HG03378 (cell line): ENCODE data around the gene DISC1.
"Not testable (repeated sequence)": the region's sequence is repeated elsewhere in the genome, so short reads cannot be mapped to it uniquely, and the experiment has no call there.

ENCODE experiments used
- ATAC-seq: cut with Tn5 transposase; IDR thresholded peaks from one replicate; pipeline ENCODE4 v1.9.1; 2021; ENCODE audit warnings: mild to moderate bottlenecking, moderate library complexity; ENCODE audit not compliant: unreplicated experiment

DISC1 gene

DNA sequence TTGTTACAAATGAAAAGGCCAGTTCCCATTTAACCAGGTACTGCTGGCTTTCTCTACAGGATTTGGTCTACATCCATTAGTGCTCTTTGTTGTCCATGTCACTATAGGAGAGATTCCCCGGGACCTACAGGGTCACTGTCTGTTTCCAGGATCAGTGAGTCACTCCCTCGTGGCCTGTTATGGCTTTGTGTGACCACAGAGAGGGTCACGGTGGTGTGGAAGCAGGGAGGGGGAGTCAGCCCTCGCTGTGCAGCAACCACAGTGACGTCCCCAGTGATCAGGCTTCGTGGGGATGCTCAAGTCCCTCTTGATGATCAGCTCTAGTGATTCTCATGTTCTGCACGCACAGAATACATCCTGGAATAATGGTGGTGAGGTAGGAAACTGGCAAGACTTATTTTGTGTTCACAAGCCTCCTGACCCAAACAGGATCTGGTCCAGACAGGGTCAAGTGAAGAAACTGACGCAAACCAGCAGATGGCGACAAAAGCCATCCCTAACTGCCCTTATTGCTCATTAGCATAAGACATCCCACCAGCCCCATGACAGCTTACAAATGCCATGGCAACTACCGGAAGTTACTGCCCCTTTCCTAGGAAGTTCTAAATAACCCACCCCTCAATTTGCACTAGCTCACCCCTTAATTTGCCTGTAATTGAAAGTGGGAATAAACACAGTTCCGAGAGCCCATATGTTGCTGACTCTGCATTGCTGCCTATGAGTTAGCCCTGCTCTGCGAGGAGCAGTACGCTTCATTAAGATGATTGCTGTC is 98.5 kb downstream of the DISC1 start:
- no peak for ATAC-seq

DNA sequence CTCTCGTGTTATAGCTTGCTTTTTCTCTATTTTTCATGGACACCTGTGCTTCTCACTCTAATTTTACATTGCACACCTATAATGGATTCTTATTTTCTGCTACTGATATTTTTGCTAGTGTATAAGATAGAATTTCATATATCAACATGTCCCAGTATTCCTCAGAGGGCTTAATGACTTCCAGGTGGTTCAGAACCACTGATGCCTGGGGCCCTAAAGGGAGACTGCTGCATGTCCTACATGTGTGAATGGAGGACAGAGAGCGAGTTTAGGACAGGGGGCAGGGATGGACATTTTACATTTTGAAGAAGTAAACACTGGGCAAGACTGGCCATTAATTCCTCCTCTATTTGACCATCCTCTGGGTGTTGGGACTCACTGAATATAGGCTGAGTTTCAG is 100.6 kb downstream of the DISC1 start:
- no peak for ATAC-seq

DNA sequence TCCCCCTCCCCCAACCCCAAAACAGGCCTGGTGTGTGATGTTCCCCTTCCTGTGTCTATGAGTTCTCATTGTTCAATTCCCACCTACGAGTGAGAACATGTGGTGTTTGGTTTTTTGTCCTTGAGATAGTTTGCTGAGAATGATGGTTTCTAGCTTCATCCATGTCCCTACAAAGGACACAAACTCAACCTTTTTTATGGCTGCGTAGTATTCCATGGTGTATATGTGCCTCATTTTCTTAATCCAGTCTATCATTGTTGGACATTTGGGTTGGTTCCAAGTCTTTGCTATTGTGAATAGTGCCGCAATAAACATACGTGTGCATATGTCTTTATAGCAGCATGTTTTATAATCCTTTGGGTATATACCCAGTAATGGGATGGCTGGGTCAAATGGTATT is 102.4 kb downstream of the DISC1 start:
- not testable (repeated sequence) for ATAC-seq

DNA sequence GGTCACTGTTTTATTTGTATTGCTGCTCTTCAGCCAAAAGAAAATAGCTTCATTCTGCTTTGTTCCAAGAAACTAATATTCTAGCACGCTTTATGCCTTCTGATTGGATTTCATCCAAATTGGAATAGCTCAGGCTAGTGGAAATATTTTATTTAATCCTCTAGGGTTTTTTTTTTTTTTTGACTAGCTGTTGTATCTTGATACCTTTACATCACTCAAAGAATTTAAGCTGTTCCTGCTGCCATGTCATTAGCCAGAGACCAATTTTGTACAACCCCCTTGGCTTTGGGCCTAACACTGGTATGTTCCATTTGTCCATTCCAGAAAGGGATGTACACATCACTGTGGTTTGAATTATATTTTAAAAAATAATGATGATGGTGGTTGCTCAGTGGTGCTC is 103.0 kb downstream of the DISC1 start:
- no peak for ATAC-seq

DNA sequence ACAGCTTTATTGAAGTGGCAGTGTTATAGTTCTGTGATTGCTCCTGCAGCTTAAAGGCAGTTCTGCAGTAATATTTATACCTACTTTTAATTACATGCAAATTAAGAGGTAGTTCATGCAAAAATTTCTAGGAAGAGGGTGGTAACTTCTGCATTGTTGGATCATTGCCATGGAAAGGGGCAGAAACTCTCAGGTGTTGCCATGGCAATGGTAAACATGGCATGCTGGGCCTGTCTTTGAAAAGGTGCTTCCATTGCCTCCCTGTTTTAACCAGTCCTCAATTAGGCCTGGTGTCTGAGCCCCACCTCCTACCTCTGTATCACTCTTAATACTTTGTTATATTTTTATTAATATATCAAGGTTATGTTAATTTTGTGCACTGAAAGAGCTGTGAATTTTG is 104.7 kb downstream of the DISC1 start:
- ATAC-seq: no peak

DNA sequence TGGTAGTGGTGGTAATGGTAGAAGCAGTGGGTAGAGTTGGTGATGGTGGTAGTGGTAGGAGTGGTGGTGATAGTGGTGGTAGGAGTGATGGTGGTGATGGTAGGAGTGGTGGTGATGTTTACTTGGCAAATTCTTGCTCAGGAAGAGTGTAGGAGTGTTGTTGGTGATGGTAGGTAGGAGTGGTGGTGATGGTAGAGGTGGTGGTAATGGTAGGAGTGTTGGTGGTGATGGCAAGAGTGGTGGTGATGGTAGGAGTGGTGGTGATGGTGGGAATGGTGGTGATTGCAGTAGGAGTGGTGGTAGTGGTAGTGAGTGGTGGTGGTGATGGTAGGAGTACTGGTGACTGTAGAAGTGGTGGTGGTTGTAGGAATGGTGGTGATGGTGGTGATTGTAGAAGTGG is 106.5 kb downstream of the DISC1 start:
- ATAC-seq: no peak

DNA sequence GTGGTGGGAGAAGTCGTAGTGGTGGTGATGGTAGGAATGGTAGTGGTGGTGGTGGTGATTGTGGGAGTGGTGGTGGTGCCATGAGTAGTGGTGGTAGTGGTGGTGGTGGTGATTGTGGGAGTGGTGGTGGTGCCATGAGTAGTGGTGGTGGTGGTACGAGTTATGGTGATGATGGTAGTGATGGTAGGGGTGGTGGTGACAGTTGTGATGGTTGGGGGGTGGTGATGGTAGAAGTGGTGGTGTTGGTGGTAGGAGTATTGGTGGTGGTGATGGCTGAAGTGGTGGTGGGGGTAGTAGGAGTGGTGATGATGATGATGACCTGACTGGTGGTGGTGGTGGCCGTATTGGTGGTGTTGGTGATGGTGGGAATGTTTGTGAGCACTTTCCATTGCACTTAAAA is 107.1 kb downstream of the DISC1 start:
- ATAC-seq: no peak

DNA sequence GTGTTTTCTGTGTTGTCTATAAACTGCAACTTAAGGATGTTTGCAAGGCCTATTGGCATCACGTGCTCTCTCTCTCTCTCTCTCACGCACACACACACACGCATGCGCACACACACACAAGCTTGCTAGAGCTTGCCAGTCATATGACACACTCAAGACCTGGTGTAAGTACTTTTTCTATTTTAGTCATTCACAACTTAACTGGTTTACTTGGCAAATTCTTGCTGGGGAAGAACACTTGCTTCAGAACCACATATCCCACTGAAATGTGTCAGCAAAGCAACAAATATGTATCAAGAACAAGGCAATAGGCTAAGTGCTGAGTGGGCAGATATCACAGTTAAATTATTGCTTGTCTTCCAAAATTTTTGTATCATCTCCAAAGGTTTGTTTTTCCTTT is 107.8 kb downstream of the DISC1 start:
- ATAC-seq: no peak

DNA sequence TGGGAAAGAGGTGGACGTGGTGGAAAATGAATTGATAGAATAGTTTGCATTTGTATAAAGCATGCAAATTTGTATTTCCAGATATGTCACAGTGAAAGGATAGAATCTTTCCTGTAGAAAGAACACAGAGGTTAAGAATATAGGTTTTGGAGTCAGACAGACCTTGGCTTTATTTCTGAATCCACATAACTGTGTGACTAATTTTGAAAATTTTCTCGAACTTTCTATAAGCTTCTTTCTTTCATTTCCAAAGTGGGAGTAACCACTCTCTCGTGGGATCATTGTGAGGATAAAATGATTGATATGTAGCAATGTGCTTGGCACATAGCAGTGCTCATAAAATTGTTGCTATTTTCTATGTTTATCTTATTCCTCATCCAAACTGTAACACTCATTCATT is 108.8 kb downstream of the DISC1 start:
- ATAC-seq: no peak

DNA sequence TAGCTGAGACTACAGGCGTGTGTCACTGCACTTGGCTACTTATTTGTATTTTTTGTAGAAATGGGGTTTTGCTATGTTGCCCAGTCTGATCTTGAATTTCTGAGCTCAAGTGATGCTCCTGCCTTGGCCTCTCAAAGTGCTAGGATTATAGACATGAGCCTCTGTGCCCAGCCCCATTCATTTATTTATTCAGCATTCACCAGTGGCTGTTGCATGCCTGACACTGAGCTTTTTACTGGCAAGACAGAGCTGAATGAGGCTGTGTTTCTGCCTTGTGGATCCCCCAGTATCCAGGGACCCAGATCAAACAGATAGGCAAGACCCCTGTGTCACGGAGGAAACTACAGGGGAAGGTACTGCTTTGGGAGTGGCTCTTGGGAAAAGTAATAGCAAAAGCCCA is 109.4 kb downstream of the DISC1 start:
- ATAC-seq: no peak

DNA sequence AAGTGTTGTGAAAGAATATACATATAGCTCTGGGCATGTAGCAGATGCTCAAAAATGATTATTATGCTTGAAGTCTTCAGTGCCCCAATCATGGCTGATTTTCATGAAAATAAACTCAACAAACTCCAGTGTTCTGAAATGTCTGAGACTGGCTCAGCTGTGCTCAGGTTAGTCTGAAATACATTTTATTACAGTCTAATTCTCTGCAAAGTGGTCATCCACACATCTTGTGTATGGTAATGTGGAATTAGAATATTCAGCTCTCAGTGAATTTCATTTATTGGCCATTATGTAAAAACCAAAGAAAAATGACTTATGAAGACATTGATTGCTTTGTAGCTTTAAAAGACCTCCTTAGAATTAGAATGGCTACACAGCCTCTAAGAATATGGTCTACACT is 109.9 kb downstream of the DISC1 start:
- ATAC-seq: no peak

DNA sequence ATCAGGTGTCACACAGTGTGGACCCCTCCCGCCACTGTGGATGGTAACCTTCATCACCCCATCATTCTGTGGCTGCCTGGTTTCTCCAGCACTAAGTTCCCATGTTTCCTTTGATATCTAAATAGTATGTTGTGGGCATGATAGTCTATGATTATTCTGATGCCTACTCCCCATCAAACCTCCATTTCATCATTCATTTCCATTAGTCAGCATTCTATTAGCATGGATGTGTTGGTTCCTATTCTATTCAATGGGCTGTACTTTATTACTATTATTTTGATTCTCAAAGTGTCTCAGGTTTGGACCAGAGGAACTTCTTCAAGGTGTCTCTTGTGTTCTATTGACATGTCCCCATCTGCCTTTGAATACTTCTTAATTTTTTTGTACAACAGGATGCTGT is 112.0 kb downstream of the DISC1 start:
- ATAC-seq: no peak

DNA sequence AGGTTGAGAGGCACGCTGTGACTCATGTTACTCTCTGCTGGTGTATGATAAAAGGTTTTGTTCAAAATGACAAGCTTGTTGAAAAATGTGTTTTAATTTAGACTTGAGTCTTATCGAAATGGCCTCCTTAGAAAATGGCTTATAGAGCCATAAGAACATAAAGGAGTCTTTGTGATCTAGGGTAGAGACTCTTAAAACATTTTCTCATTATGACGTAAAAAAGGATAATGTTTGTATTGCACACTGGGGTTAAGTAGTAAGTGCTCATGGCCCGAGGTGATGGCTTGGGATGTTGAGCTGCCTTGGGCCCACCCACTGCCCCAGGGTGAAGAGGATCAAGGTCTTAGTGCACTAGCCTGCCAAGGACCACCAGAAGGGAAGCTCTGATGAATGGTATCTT is 117.4 kb downstream of the DISC1 start:
- ATAC-seq: no peak

DNA sequence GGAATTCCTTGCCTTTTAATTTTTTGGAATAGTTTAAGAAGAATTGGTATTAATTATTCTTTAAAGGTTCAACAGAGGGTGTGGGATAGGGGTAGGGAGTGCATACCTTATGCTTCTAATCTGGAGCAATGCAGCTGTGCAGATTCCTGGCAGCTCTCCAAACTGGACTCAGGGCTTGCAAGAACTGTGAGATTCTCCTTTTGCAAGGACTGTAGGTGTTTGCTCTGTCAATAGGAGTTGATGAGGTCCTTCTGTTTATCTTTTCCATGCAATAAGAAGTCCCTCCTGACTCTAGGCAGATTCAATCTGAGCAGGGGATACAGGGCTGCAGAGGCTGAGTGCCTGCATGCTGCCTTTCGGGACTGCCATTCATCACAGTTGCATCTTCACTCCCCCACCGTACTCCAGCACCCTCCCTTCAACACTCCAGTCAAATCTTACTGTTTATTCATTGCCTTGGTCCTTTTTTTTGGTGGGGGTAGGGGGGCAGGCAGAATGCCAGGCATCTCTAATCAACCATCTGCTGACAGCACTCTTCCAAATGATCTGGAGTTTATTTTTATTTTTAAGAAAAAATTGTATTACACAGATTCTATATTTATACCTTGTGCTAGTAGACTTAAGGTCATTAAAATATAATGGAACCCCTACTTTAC is 122.3 kb downstream of the DISC1 start:
- no peak for ATAC-seq

DNA sequence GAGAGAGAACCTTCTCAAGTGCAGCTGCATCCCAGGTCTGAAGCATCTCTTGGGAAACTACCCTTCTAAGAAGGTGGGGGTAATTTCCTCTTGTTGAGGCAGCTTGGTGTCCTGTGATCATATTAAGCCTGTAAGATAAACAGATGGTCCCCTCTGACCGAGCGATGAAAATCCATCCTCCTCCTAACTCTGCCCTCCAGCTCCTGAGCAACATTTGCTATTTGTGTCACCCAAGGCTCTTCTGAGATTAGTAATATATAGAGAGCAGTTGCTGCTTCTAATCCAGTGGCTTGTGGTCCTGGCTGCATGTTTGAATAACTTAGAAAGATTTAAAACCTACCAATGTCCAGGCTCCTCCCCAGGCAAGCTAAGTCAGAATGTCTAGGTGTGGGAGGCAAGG is 123.7 kb downstream of the DISC1 start:
- no peak for ATAC-seq

DNA sequence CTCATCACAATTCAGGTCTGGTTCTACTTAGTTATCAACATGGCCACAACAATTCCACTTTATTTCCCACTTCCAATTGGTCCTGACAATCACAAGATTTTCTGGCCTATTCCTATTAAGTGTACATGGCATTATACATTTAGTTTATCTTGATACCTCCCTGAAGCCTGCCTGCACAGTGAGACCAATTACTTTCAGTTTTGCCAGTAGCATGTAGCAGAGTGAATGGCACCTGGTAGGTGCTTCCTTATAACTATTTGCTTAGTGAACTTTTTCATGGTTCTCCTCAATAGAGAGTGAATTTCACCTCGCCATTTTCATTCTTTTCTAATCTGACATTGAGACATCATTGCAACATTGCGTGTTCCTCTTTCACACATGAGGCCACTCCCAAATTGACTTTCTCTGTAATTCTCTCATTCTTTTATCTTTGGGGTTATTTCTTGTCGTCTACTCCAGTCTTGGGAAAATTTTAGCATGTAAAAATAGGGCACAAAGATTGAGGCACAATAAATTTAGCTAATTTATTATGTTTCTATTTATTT is 124.3 kb downstream of the DISC1 start:
- no peak for ATAC-seq

DNA sequence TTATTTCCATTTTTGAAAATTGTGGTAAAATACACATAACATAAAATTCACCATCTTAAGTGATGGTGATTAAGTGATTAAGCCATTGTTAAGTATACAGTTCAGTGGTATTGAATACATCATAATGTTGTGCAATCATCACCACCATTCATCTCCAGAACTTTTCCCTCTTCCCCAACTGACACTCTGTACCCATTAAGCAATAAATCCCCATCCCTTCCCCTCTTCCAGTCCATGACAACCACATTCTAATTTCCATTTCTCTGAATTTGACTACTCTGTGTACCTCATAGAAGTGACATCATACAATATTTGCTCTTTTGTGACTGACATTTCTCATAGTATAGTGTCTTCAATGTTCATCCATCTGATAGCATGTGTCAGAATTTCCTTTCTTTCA is 124.8 kb downstream of the DISC1 start:
- ATAC-seq: no peak

DNA sequence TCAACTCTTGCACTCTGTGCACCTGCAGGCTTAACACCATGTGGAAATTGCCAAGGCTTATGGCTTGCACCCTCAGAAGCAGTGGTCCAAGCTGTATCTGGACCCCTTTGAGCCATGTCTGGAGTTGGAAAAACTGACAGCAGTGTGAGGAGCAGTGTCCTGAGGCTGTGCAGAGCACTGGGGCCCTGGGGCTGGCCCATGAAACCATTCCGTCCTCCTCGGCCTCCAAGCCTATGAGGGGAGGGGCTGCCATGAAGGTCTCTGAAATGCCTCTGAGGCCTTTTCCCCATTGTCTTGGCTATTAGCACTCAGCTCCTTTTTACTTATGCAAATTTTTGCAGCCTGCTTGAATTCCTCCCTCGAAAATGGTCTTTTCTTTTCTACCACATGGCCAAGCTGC is 126.7 kb downstream of the DISC1 start:
- ATAC-seq: no peak

DNA sequence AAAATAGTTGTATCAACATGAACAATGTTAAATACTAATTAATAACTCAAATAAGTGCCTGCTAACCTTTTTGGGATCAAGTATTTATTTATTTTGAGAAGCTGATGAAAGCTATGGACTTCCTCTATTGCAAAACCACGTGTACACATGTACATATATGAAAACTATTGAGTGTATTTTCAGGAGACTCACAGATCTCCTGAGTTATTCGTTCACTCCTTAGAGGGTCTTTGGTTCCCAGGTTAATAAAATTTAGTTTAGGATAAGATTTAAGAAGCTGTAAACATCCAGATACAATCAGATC is 130.5 kb downstream of the DISC1 start:
- ATAC-seq: peak; percentile 63

DNA sequence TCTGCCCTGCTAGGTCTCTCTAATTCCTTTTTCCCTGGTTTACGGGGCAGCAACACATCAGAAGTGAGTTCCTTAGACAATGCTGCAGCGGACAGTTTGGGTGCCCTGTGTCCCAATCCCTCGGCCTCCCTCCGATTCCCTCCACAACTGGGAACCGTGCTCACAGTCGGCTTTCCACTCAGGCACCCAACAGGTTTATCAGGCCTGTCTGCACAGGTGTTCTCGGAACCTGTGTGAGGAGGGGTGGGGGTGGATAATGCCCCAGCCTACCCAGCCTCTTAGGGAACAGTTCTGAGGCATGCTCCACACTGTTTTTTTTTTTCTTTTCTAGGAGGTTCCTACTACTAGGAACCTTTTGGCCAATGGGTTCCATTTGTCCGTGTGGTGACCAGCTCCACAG is 131.2 kb downstream of the DISC1 start:
- no peak for ATAC-seq

DNA sequence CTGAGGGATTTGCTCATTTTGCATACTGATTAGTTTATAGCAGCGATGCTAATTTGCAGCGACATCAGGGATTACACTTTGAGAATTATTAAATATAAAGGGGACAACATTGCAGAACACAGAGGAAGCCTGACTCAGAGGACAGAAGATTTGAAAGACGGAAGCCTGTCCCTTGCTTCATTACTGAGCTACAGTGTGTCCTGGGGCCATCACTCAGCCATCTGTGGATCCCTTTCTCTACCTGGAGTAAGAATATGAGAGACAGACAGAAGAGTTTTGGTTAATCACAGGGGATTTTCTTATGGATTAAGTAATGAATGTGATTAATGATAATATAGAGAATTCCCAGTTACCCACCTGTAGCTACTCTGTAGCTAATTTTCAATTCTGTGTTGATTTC is 134.7 kb downstream of the DISC1 start:
- ATAC-seq: no peak

DNA sequence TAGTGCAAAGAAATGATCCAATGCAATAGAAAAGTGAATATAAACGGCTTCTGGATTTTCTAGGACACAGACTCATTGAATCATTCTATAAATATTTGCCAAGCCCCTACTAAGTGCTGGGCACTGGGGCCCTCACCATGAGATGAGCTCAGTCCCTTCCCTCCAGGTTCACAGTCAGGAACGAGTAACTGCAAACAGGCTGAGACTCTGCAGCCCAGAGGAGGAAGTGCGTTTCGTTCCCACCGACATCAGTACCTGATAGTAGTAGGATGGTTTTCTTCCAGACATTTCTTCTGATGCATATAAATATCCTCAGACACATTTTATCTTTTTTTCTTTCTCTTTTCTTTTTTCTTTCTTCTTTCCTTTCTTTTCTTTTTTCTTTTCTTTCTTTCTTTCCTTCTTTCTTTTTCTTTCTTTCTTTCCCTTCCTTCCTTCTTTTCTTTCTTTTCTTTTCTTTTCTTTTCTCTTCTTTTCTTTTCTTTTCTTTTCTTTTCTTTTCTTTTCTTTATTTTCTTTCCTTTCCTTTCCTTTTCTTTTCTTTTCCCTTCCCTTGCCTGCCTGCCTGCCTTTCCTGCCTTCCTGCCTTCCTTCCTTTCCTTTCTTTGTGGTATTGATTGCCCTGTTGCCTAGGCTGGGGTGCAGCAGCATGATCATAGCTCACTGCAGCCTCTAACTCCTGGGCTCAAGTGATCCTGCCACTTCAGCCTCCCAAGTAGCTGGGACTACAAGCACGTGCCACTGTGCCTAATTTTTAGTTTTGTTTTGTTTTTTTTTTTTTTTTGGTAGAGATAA is 135.4 kb downstream of the DISC1 start:
- no peak for ATAC-seq
